ENCODE data around the gene CAPN5.

The CAPN5 gene

GRCh38 chr11:77136074-77136473 is 69.3 kb downstream of the CAPN5 start:
- DNase-seq (ENCODE audit: low read depth), result no peak

GRCh38 chr11:77136784-77137420 is 70.1 kb downstream of the CAPN5 start:
- no peak for DNase-seq (ENCODE audit: low read depth)

GRCh38 chr11:77137421-77137820 is 70.7 kb downstream of the CAPN5 start:
- DNase-seq (ENCODE audit: low read depth), result no peak

GRCh38 chr11:77138106-77138649 is 71.4 kb downstream of the CAPN5 start:
- DNase-seq (ENCODE audit: low read depth), result no peak

GRCh38 chr11:77139201-77139600 is 72.4 kb downstream of the CAPN5 start:
- DNase-seq (ENCODE audit: low read depth), result no peak

GRCh38 chr11:77140231-77140851 is 73.6 kb downstream of the CAPN5 start:
- DNase-seq (ENCODE audit: low read depth), result no peak

- DNase-seq (ENCODE audit: low read depth), result no peak
Measured at GRCh38 chr11:77141034-77141433, 74.3 kb downstream of the CAPN5 start.

GRCh38 chr11:77141475-77141874 is 74.7 kb downstream of the CAPN5 start:
- DNase-seq (ENCODE audit: low read depth), result no peak

- no peak for DNase-seq (ENCODE audit: low read depth)
Measured at GRCh38 chr11:77142091-77142975, 75.6 kb downstream of the CAPN5 start.

GRCh38 chr11:77143405-77144020 is 76.7 kb downstream of the CAPN5 start:
- no peak for DNase-seq (ENCODE audit: low read depth)

GRCh38 chr11:77144196-77144856 is 77.6 kb downstream of the CAPN5 start:
- DNase-seq (ENCODE audit: low read depth), result no peak

- no peak for DNase-seq (ENCODE audit: low read depth)
Measured at GRCh38 chr11:77144857-77145428, 78.2 kb downstream of the CAPN5 start.

GRCh38 chr11:77146261-77147035 is 79.7 kb downstream of the CAPN5 start:
- DNase-seq (ENCODE audit: low read depth), result no peak

GRCh38 chr11:77147036-77147315 is 80.2 kb downstream of the CAPN5 start:
- DNase-seq (ENCODE audit: low read depth), result no peak

GRCh38 chr11:77147668-77148321 is 81.0 kb downstream of the CAPN5 start:
- no peak for DNase-seq (ENCODE audit: low read depth)

GRCh38 chr11:77148963-77149715 is 82.4 kb downstream of the CAPN5 start:
- DNase-seq (ENCODE audit: low read depth), result no peak

- no peak for DNase-seq (ENCODE audit: low read depth)
Measured at GRCh38 chr11:77149716-77150392, 83.1 kb downstream of the CAPN5 start.

GRCh38 chr11:77150836-77151235 is 84.1 kb downstream of the CAPN5 start:
- no peak for DNase-seq (ENCODE audit: low read depth)

Measured in fibroblast of the conjunctiva (primary cell).